HepG2 (cell line): ENCODE measurements around the gene TMEM87B. TPM values are rescaled to one million over a fixed set of nuclear protein-coding genes. Genes with fewer than 3 reads are reported as not detected.

ENCODE experiments used
- ATAC-seq: fragments of 200-7000 bp; cut with Tn5 transposase; 3 replicates; pipeline ENCODE4 v1.9.1; 2020; ENCODE audit warnings: mild to moderate bottlenecking, moderate library complexity
- BruUV-seq: library from RNA; stranded (reverse); fragments of 400-500 nt; replicated peaks from 2 replicates; lab custom pipeline; 2021; lab: Mats Ljungman, UMichigan
- CTCF ChIA-PET: fragments of 300-600 bp; formaldehyde crosslinking; extraction: SDS; loops from one replicate; lab custom pipeline; 2021; ENCODE audit warnings: low total read pairs, inconsistent platforms, low intra/inter-chr PET ratio; lab: Yijun Ruan, JAX
- POLR2A ChIA-PET: fragments of 350-600 bp; sonication (Branson Sonifier 250); formaldehyde crosslinking; loops from one replicate; lab custom pipeline; 2020; ENCODE audit warnings: antibody characterized with exemption, inconsistent platforms; lab: Yijun Ruan, JAX
- DNase-seq: peaks from one replicate; pipeline ENCODE4 v3.0.0-alpha.2; 2015; ENCODE audit warnings: low spot score
- FAIRE-seq: peaks from 3 replicates; lab custom pipeline; 2011; peaks lifted over from hg19 to GRCh38; lab: Jason Lieb, UNC
- H2AFZ ChIP-seq: one replicate; pipeline ENCODE4 v1.6.1; 2011; ENCODE audit warnings: low read length, inconsistent platforms
- H3K27ac ChIP-seq: fragments of 300-600 bp; 3 replicates; pipeline ENCODE4 v1.8.0; 2011; ENCODE audit warnings: mixed run types, mild to moderate bottlenecking, mixed read lengths, low read length, inconsistent platforms; ENCODE audit not compliant: insufficient read depth; ENCODE audit errors: extremely low read length
- H3K27me3 ChIP-seq, 2 experiments: fragments of 200-600 bp in 1 of 2; 2 replicates in 1 of 2; 3 replicates in 1 of 2; pipeline versions ENCODE4 v1.6.0 to v1.8.0; 2011; ENCODE audit warnings: low read length in 2 of 2, mild to moderate bottlenecking in 2 of 2, moderate library complexity in 2 of 2, inconsistent platforms in 1 of 2; ENCODE audit not compliant: insufficient read depth in 2 of 2, control insufficient read depth in 1 of 2
- H3K36me3 ChIP-seq, 2 experiments: fragments of 200-600 bp in 1 of 2; replicated peaks in 1 of 2; 2 replicates in 1 of 2; 3 replicates in 1 of 2; pipeline versions ENCODE4 v1.5.1 to v1.8.0; 2011; ENCODE audit warnings: low read length in 2 of 2, inconsistent platforms in 1 of 2; ENCODE audit not compliant: insufficient read depth in 2 of 2, control insufficient read depth in 1 of 2
- H3K4me1 ChIP-seq: 2 replicates; pipeline ENCODE4 v1.5.1; 2012; ENCODE audit warnings: low read length, inconsistent platforms; ENCODE audit not compliant: insufficient read depth
- H3K4me2 ChIP-seq: 2 replicates; pipeline ENCODE4 v1.6.0; 2011; ENCODE audit warnings: low read depth, low read length, inconsistent platforms
- H3K4me3 ChIP-seq, 3 experiments: fragments of 200-600 bp in 1 of 3; sonication (generic), shearing (Covaris generic) in 1 of 3; replicated peaks in 1 of 3; 2 replicates each; pipeline ENCODE4 v1.5.1; 2011 to 2016; ENCODE audit warnings: low read length in 3 of 3, inconsistent platforms in 2 of 3, low read depth in 2 of 3, mild to moderate bottlenecking in 2 of 3, control low read depth in 1 of 3, mixed read lengths in 1 of 3; ENCODE audit not compliant: insufficient read depth in 1 of 3
- H3K79me2 ChIP-seq: one replicate; pipeline ENCODE4 v1.6.1; 2011; ENCODE audit warnings: low read length, inconsistent platforms; ENCODE audit not compliant: insufficient read depth
- H3K9ac ChIP-seq: 2 replicates; pipeline ENCODE4 v1.6.0; 2011; ENCODE audit warnings: mild to moderate bottlenecking, low read depth, low read length, inconsistent platforms; ENCODE audit not compliant: insufficient read depth
- H3K9me3 ChIP-seq: 2 replicates; pipeline ENCODE4 v1.5.1; 2012; ENCODE audit warnings: mild to moderate bottlenecking, low read length
- H4K20me1 ChIP-seq: 2 replicates; pipeline ENCODE4 v1.6.0; 2011; ENCODE audit warnings: inconsistent platforms, mild to moderate bottlenecking, low read length, moderate library complexity; ENCODE audit not compliant: insufficient read depth
- ARNT2 ChIP-seq: sonication (generic); formaldehyde crosslinking; IDR thresholded peaks from 2 replicates; pipeline ENCODE4 v1.8.0; 2022; ENCODE audit warnings: mild to moderate bottlenecking, low read depth, missing genetic modification reagents, moderate library complexity
- HIC2 ChIP-seq: sonication (generic); formaldehyde crosslinking; IDR thresholded peaks from 2 replicates; pipeline ENCODE4 v1.9.0; 2022; ENCODE audit warnings: low read depth, missing genetic modification reagents
- MXI1 ChIP-seq: IDR thresholded peaks from 3 replicates; pipeline ENCODE4 v1.6.1; 2012; ENCODE audit warnings: low read depth, low read length, inconsistent platforms, borderline replicate concordance
- NFE2L2 ChIP-seq: fragments of 150-350 bp; IDR thresholded peaks from 2 replicates; pipeline ENCODE4 v1.6.1; 2014; ENCODE audit warnings: low read length
- RCOR2 ChIP-seq: IDR thresholded peaks from 2 replicates; pipeline ENCODE4 v1.6.1; 2016; ENCODE audit warnings: missing biosample characterization, missing genetic modification reagents
- XRCC5 ChIP-seq: fragments of 200-400 bp; formaldehyde crosslinking; optimal IDR thresholded peaks from 2 replicates; pipeline ENCODE3; 2017; ENCODE audit warnings: mild to moderate bottlenecking, low read length
- ZNF362 ChIP-seq: sonication (generic); formaldehyde crosslinking; IDR thresholded peaks from 2 replicates; pipeline ENCODE4 v1.4.0; 2020; ENCODE audit warnings: missing genetic modification reagents, mild to moderate bottlenecking, borderline replicate concordance
- WGBS: methylation state at CpG from one replicate; pipeline ENCODE4 v1.1.6; 2017; ENCODE audit warnings: low lambda C conversion rate; 5-methylcytosine and 5-hydroxymethylcytosine counted together
- in situ Hi-C: cut with HindIII; loops from 2 replicates; pipeline ENCODE4 v1.10.0; 2017; ENCODE audit warnings: low pct_unique_long_range_greater_than_20kb; ENCODE audit not compliant: extremely low pct_ligation_motif_present
- intact Hi-C: fragments of 100-400 bp; cut with micrococcal nuclease; formaldehyde crosslinking; loops from one replicate; pipeline ENCODE4 v1.10.0; 2022; ENCODE audit not compliant: unreplicated experiment
- polyA plus RNA-seq, 8 experiments: library from polyadenylated mRNA; depleted of rRNA in 3 of 8; stranded (reverse) in 7 of 8; unstranded in 1 of 8; fragments of >200 nt; fragmentation: Illumina TruSeq in 4 of 8; extraction: Trizol in 4 of 8; gene quantifications; 2 replicates each; pipeline versions ENCODE4 v1.2.1 to v1.2.3, GENCODE V29; 2011 to 2016; ENCODE audit warnings: low read depth in 4 of 8, missing spikeins in 1 of 8, mixed read lengths in 1 of 8; ENCODE audit not compliant: insufficient read depth in 1 of 8
- total RNA-seq, 5 experiments: library from RNA; depleted of rRNA; stranded (reverse); fragments of >200 nt; fragmentation: Illumina TruSeq; extraction: Trizol; gene quantifications; 2 replicates each; pipeline ENCODE4 v1.2.3, GENCODE V29; 2016; ENCODE audit warnings: low read depth in 1 of 5
- TF ChIP-seq, protein P1 (sequence below): IDR thresholded peaks from 2 replicates; pipeline ENCODE4 v1.6.1; 2016; ENCODE audit warnings: missing genetic modification reagents, missing compliant biosample characterization
- TF ChIP-seq, protein P2 (sequence below): sonication (generic); formaldehyde crosslinking; IDR thresholded peaks from 2 replicates; pipeline ENCODE4 v1.4.0; 2020; ENCODE audit warnings: missing genetic modification reagents, borderline replicate concordance
- TF ChIP-seq, protein P3 (sequence below): sonication (generic); formaldehyde crosslinking; IDR thresholded peaks from 2 replicates; pipeline ENCODE4 v1.4.0; 2020; ENCODE audit warnings: missing genetic modification reagents
- TF ChIP-seq, protein P4 (sequence below): sonication (generic); formaldehyde crosslinking; IDR thresholded peaks from 2 replicates; pipeline ENCODE4 v1.5.0; 2020; ENCODE audit warnings: missing genetic modification reagents, mild to moderate bottlenecking, borderline replicate concordance
- TF ChIP-seq, protein P5 (sequence below): IDR thresholded peaks from 2 replicates; pipeline ENCODE4 v1.6.1; 2016
- TF ChIP-seq, protein P6 (sequence below): sonication (generic); formaldehyde crosslinking; IDR thresholded peaks from 2 replicates; pipeline ENCODE4 v1.8.1; 2023; ENCODE audit warnings: mild to moderate bottlenecking, missing genetic modification reagents

Gene TMEM87B
- total and polyA plus RNA-seq, 2 of the 13 experiments (the other 11 are each of a cell fraction or from before 2014, with no cell fraction given), result 15.1 to 16.2 TPM

GRCh38 chr2:112065486-112065885 is 10.4 kb downstream of the TMEM87B start:
- no peak overlapping the region for H3K4me2 ChIP-seq
- FAIRE-seq (no peak), DNase-seq (no peak), ATAC-seq (no peak)
- H3K27ac ChIP-seq, result no peak overlapping the region
- 67% methylated on average over 5 of the region's 5 CpGs for WGBS
- H3K79me2 ChIP-seq, result no peaks in the 10 kb centered on the region
- intact Hi-C loops (no loop called here), in situ Hi-C loops (no loop called here)
- peaks cover 28% of the 10 kb centered on the region for H3K4me1 ChIP-seq
- CTCF ChIA-PET, result no interaction called here
- BruUV-seq, result no TSS peak
- no peaks in the 10 kb centered on the region for H3K27me3 ChIP-seq
- H3K9ac ChIP-seq, result no peak overlapping the region
- H4K20me1 ChIP-seq, result no peaks in the 10 kb centered on the region
- POLR2A ChIA-PET, result no interaction called here
- H3K36me3 ChIP-seq, result peaks cover 7 to 37% of the 10 kb centered on the region in 2 experiments
- H3K4me3 ChIP-seq, result no peak overlapping the region
- H3K9me3 ChIP-seq, result no peaks in the 10 kb centered on the region
- no peak overlapping the region for H2AFZ ChIP-seq
- TF ChIP-seq HIC2 (CRISPR knock-in tag), result no peak
- TF ChIP-seq XRCC5, result no peak
- TF ChIP-seq, protein P1, sequence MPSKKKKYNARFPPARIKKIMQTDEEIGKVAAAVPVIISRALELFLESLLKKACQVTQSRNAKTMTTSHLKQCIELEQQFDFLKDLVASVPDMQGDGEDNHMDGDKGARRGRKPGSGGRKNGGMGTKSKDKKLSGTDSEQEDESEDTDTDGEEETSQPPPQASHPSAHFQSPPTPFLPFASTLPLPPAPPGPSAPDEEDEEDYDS (CRISPR knock-in tag), result no peak
- TF ChIP-seq, protein P2, sequence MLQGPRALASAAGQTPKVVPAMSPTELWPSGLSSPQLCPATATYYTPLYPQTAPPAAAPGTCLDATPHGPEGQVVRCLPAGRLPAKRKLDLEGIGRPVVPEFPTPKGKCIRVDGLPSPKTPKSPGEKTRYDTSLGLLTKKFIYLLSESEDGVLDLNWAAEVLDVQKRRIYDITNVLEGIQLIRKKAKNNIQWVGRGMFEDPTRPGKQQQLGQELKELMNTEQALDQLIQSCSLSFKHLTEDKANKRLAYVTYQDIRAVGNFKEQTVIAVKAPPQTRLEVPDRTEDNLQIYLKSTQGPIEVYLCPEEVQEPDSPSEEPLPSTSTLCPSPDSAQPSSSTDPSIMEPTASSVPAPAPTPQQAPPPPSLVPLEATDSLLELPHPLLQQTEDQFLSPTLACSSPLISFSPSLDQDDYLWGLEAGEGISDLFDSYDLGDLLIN, result no peak
- TF ChIP-seq MXI1, result no peak
- TF ChIP-seq, protein P3, sequence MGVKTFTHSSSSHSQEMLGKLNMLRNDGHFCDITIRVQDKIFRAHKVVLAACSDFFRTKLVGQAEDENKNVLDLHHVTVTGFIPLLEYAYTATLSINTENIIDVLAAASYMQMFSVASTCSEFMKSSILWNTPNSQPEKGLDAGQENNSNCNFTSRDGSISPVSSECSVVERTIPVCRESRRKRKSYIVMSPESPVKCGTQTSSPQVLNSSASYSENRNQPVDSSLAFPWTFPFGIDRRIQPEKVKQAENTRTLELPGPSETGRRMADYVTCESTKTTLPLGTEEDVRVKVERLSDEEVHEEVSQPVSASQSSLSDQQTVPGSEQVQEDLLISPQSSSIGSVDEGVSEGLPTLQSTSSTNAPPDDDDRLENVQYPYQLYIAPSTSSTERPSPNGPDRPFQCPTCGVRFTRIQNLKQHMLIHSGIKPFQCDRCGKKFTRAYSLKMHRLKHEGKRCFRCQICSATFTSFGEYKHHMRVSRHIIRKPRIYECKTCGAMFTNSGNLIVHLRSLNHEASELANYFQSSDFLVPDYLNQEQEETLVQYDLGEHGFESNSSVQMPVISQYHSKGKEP, result no peak
- TF ChIP-seq ARNT2 (CRISPR knock-in tag), result no peak
- TF ChIP-seq NFE2L2, result no peak
- TF ChIP-seq, protein P4, sequence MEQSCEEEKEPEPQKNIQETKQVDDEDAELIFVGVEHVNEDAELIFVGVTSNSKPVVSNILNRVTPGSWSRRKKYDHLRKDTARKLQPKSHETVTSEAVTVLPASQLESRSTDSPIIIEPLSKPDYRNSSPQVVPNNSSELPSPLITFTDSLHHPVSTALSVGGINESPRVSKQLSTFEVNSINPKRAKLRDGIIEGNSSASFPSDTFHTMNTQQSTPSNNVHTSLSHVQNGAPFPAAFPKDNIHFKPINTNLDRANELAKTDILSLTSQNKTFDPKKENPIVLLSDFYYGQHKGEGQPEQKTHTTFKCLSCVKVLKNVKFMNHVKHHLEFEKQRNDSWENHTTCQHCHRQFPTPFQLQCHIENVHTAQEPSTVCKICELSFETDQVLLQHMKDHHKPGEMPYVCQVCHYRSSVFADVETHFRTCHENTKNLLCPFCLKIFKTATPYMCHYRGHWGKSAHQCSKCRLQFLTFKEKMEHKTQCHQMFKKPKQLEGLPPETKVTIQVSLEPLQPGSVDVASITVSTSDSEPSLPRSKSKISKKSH, result no peak
- 0 out of 2 replicates have a peak, but pooled peaks have one; percentile 14 for TF ChIP-seq ZNF362
- TF ChIP-seq, protein P5, sequence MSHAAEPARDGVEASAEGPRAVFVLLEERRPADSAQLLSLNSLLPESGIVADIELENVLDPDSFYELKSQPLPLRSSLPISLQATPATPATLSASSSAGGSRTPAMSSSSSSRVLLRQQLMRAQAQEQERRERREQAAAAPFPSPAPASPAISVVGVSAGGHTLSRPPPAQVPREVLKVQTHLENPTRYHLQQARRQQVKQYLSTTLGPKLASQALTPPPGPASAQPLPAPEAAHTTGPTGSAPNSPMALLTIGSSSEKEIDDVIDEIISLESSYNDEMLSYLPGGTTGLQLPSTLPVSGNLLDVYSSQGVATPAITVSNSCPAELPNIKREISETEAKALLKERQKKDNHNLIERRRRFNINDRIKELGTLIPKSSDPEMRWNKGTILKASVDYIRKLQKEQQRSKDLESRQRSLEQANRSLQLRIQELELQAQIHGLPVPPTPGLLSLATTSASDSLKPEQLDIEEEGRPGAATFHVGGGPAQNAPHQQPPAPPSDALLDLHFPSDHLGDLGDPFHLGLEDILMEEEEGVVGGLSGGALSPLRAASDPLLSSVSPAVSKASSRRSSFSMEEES (CRISPR knock-in tag), result no peak
- TF ChIP-seq, protein P6, sequence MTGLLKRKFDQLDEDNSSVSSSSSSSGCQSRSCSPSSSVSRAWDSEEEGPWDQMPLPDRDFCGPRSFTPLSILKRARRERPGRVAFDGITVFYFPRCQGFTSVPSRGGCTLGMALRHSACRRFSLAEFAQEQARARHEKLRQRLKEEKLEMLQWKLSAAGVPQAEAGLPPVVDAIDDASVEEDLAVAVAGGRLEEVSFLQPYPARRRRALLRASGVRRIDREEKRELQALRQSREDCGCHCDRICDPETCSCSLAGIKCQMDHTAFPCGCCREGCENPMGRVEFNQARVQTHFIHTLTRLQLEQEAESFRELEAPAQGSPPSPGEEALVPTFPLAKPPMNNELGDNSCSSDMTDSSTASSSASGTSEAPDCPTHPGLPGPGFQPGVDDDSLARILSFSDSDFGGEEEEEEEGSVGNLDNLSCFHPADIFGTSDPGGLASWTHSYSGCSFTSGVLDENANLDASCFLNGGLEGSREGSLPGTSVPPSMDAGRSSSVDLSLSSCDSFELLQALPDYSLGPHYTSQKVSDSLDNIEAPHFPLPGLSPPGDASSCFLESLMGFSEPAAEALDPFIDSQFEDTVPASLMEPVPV (CRISPR knock-in tag), result no peak
- no peak for TF ChIP-seq RCOR2 (CRISPR knock-in tag)
